ENCODE measurements around the gene UQCRC1. TPM values are rescaled to one million over a fixed set of nuclear protein-coding genes. Genes with fewer than 3 reads are reported as not detected.

Gene UQCRC1
- total RNA-seq, 1 experiment from 2014 or later = 575 TPM

- no peaks in the 10 kb centered on the region for H3K9me3 ChIP-seq (ENCODE audit: low read length)
- H3K9me2 ChIP-seq (replicated peaks; ENCODE audit: low read length) = no peaks in the 10 kb centered on the region
- H3K4me1 ChIP-seq (ENCODE audit: insufficient read depth, low read length) = no peaks in the 10 kb centered on the region
- no TSS peak for BruUV-seq (replicated peaks)
- H3K27me3 ChIP-seq (ENCODE audit: low read length) = no peaks in the 10 kb centered on the region
- intact Hi-C loops (cut with micrococcal nuclease) = no loop called here
- ATAC-seq (no peak), DNase-seq (no peak)
- no peak overlapping the region for H3K4me3 ChIP-seq (ENCODE audit: low read length)
- no peak overlapping the region for H3K4me2 ChIP-seq (ENCODE audit: low read length)
- H4K20me1 ChIP-seq (ENCODE audit: low read length) = no peaks in the 10 kb centered on the region
- ChIA-PET CTCF (no interaction called here), POLR2A (ENCODE audit: unreplicated experiment) (no interaction called here)
- no peaks in the 10 kb centered on the region for H3K36me3 ChIP-seq (ENCODE audit: low read depth, low read length)
- no peak for TF ChIP-seq EZH2 (IDR thresholded peaks at IDR 0.05; ENCODE audit: low read length, unreplicated experiment)
- no peak for TF ChIP-seq EZH2phosphoT487 (IDR thresholded peaks at IDR 0.05; ENCODE audit: borderline replicate concordance, low read length)
- TF ChIP-seq, protein P1, sequence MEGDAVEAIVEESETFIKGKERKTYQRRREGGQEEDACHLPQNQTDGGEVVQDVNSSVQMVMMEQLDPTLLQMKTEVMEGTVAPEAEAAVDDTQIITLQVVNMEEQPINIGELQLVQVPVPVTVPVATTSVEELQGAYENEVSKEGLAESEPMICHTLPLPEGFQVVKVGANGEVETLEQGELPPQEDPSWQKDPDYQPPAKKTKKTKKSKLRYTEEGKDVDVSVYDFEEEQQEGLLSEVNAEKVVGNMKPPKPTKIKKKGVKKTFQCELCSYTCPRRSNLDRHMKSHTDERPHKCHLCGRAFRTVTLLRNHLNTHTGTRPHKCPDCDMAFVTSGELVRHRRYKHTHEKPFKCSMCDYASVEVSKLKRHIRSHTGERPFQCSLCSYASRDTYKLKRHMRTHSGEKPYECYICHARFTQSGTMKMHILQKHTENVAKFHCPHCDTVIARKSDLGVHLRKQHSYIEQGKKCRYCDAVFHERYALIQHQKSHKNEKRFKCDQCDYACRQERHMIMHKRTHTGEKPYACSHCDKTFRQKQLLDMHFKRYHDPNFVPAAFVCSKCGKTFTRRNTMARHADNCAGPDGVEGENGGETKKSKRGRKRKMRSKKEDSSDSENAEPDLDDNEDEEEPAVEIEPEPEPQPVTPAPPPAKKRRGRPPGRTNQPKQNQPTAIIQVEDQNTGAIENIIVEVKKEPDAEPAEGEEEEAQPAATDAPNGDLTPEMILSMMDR (conservative IDR thresholded peaks at IDR 0.05; ENCODE audit: low read depth, low read length) = no peak
- H3K9ac ChIP-seq (ENCODE audit: low read length) = no peak overlapping the region
- H3K27ac ChIP-seq (ENCODE audit: low read length) = no peak overlapping the region
- H3F3A ChIP-seq (ENCODE audit: low read length, unreplicated experiment) = no peaks in the 10 kb centered on the region
- no peaks in the 10 kb centered on the region for H3K79me2 ChIP-seq (ENCODE audit: low read length)
- H2AFZ ChIP-seq (ENCODE audit: low read length) = no peak overlapping the region
These were observed 37.5 kb downstream of the UQCRC1 start for GRCh38 chr3:48571938-48572337.

DNA sequence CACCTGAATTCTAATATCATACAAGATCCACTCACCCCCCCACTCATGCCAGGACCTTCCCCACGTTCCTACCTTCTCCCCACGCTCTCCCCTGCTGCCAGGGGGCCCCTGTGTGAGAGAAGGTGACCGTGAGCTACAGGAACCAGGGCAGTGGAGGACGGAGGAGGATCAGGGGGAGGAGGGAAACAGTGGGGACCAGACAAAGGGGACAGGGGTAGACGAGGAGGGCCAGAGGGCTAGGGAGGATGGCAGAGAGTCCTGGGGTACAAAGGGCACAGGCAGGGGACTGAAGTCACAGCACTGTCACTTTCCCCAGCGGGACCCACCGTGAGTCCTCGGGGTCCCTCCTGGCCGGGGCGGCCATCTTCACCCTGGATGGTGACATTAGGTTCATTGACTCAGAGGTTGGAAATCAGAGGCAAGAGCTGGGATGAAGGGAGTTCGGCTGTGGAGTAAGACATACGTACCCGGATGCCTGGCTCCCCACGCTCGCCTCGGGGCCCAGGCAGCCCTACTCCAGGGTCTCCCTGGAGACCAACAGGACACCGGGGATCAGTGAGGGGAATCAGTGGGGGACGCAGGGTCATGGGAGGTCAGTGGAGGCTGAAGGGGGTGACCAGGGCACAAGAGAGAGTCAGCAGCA, 39.5 kb downstream of the UQCRC1 start:
- no peak for DNase-seq
- Histone ChIP-seq H3K4me2 (ENCODE audit: low read length) (no peak overlapping the region), H3K4me1 (ENCODE audit: insufficient read depth, low read length) (peaks cover 18% of the 10 kb centered on the region), H3K9ac (ENCODE audit: low read length) (no peak overlapping the region), H3K4me3 (ENCODE audit: low read length) (no peak overlapping the region), H3K79me2 (ENCODE audit: low read length) (no peaks in the 10 kb centered on the region), H3K9me3 (ENCODE audit: low read length) (no peaks in the 10 kb centered on the region), H3K27me3 (ENCODE audit: low read length) (no peaks in the 10 kb centered on the region), H3K9me2 (replicated peaks; ENCODE audit: low read length) (no peaks in the 10 kb centered on the region), H2AFZ (ENCODE audit: low read length) (no peak overlapping the region), H3F3A (ENCODE audit: low read length, unreplicated experiment) (no peaks in the 10 kb centered on the region), H3K36me3 (ENCODE audit: low read depth, low read length) (no peaks in the 10 kb centered on the region), H3K27ac (ENCODE audit: low read length) (no peak overlapping the region), H4K20me1 (ENCODE audit: low read length) (no peaks in the 10 kb centered on the region)
- BruUV-seq (replicated peaks) = no TSS peak
- ATAC-seq = no peak
- ChIA-PET CTCF (no interaction called here), POLR2A (ENCODE audit: unreplicated experiment) (no interaction called here)
- TF ChIP-seq, protein P1 (conservative IDR thresholded peaks at IDR 0.05; ENCODE audit: low read depth, low read length) = no peak
- TF ChIP-seq EZH2 (IDR thresholded peaks at IDR 0.05; ENCODE audit: low read length, unreplicated experiment) (no peak), EZH2phosphoT487 (IDR thresholded peaks at IDR 0.05; ENCODE audit: borderline replicate concordance, low read length) (no peak)
- intact Hi-C loops (cut with micrococcal nuclease) = no loop called here

GRCh38 chr3:48569400-48569799, 40.0 kb downstream of the UQCRC1 start:
- CTCF ChIA-PET = no interaction called here
- H3F3A ChIP-seq (ENCODE audit: low read length, unreplicated experiment) = no peaks in the 10 kb centered on the region
- no peak overlapping the region for H3K4me3 ChIP-seq (ENCODE audit: low read length)
- TF ChIP-seq, protein P1 (conservative IDR thresholded peaks at IDR 0.05; ENCODE audit: low read depth, low read length) = no peak
- TF ChIP-seq EZH2phosphoT487 (IDR thresholded peaks at IDR 0.05; ENCODE audit: borderline replicate concordance, low read length) (no peak), EZH2 (IDR thresholded peaks at IDR 0.05; ENCODE audit: low read length, unreplicated experiment) (no peak)
- H3K9me3 ChIP-seq (ENCODE audit: low read length) = no peaks in the 10 kb centered on the region
- BruUV-seq (replicated peaks) = no TSS peak
- POLR2A ChIA-PET (ENCODE audit: unreplicated experiment) = no interaction called here
- H3K79me2 ChIP-seq (ENCODE audit: low read length) = no peaks in the 10 kb centered on the region
- intact Hi-C loops (cut with micrococcal nuclease) = no loop called here
- no peak overlapping the region for H2AFZ ChIP-seq (ENCODE audit: low read length)
- no peaks in the 10 kb centered on the region for H3K36me3 ChIP-seq (ENCODE audit: low read depth, low read length)
- H3K4me2 ChIP-seq (ENCODE audit: low read length) = no peak overlapping the region
- no peak overlapping the region for H3K27ac ChIP-seq (ENCODE audit: low read length)
- no peaks in the 10 kb centered on the region for H3K27me3 ChIP-seq (ENCODE audit: low read length)
- H4K20me1 ChIP-seq (ENCODE audit: low read length) = no peaks in the 10 kb centered on the region
- no peaks in the 10 kb centered on the region for H3K9me2 ChIP-seq (replicated peaks; ENCODE audit: low read length)
- DNase-seq (no peak), ATAC-seq (no peak)
- peaks cover 23% of the 10 kb centered on the region for H3K4me1 ChIP-seq (ENCODE audit: insufficient read depth, low read length)
- H3K9ac ChIP-seq (ENCODE audit: low read length) = no peak overlapping the region
